ENCODE measurements around the gene SH2D3C.
"Not testable (repeated sequence)": the region's sequence is repeated elsewhere in the genome, so short reads cannot be mapped to it uniquely, and the experiment has no call there.

Gene SH2D3C

GRCh38 chr9:127763918-127764384 is 14.5 kb downstream of the SH2D3C start:
- peak; percentile 35 to 60 for ATAC-seq

GRCh38 chr9:127762111-127762676 is 16.3 kb downstream of the SH2D3C start:
- ATAC-seq: no peak

- no peak for ATAC-seq
Measured at GRCh38 chr9:127761491-127761956, 16.9 kb downstream of the SH2D3C start.

- ATAC-seq: no peak
Measured at GRCh38 chr9:127761061-127761460, 17.4 kb downstream of the SH2D3C start.

GRCh38 chr9:127758843-127759242 is 19.6 kb downstream of the SH2D3C start:
- ATAC-seq: no peak

- ATAC-seq: not testable (repeated sequence)
Measured at GRCh38 chr9:127756776-127757175, 21.7 kb downstream of the SH2D3C start.

- ATAC-seq: no peak
Measured at GRCh38 chr9:127756233-127756632, 22.2 kb downstream of the SH2D3C start.

- no peak for ATAC-seq
Measured at GRCh38 chr9:127755061-127756060, 23.1 kb downstream of the SH2D3C start.

GRCh38 chr9:127754099-127755060 is 24.1 kb downstream of the SH2D3C start:
- ATAC-seq: no peak

GRCh38 chr9:127753622-127754021 is 24.8 kb downstream of the SH2D3C start:
- no peak for ATAC-seq

GRCh38 chr9:127753148-127753547 is 25.3 kb downstream of the SH2D3C start:
- ATAC-seq: no peak

- no peak for ATAC-seq
Measured at GRCh38 chr9:127751269-127752054, 27.0 kb downstream of the SH2D3C start.

GRCh38 chr9:127749090-127749787 is 29.2 kb downstream of the SH2D3C start:
- no peak for ATAC-seq

- no peak for ATAC-seq
Measured at GRCh38 chr9:127746959-127747569, 31.4 kb downstream of the SH2D3C start.

GRCh38 chr9:127744398-127745110 is 33.9 kb downstream of the SH2D3C start:
- no peak for ATAC-seq

GRCh38 chr9:127742435-127743088 is 35.9 kb downstream of the SH2D3C start:
- ATAC-seq: no peak

GRCh38 chr9:127741831-127742434 is 36.5 kb downstream of the SH2D3C start:
- ATAC-seq: no peak

GRCh38 chr9:127739614-127740330 is 38.7 kb downstream of the SH2D3C start:
- no peak for ATAC-seq
